Measurements from ENCODE around the gene ZSCAN12.
"Not testable (repeated sequence)": the region's sequence is repeated elsewhere in the genome, so short reads cannot be mapped to it uniquely, and the experiment has no call there.

Gene ZSCAN12

GRCh38 chr6:28395918-28396317 is 3.6 kb downstream of the ZSCAN12 start:
- DNase-seq (ENCODE audit: low read depth in 2 of 3, low spot score in 2 of 3) = no peak

- no peak for DNase-seq (ENCODE audit: low read depth in 2 of 3, low spot score in 2 of 3)
Measured at GRCh38 chr6:28393912-28394662, 5.5 kb downstream of the ZSCAN12 start.

- DNase-seq (ENCODE audit: low read depth in 2 of 3, low spot score in 2 of 3) = no peak
Measured at GRCh38 chr6:28390688-28391087, 8.9 kb downstream of the ZSCAN12 start.

DNA sequence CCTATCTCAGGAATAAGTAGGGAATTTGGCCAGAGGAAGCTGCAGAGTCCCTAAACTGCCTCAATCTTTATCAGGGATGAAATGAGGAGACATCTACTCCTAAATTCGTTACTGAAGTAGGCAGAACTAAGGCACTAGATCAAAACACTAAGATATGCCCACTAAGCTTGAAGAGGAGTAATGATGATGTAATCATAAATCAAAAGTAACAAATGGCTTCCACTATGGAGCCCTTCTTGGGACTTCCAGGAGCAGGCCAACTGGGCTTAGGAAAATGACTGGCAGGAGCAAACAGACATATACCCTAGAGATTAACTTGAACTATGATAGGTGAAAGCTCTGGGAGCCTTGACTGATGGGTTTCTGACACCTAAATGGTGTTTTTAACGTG is 15.4 kb downstream of the ZSCAN12 start:
- DNase-seq (ENCODE audit: low read depth in 2 of 3, low spot score in 2 of 3) = no peak

- DNase-seq (ENCODE audit: low read depth in 2 of 3, low spot score in 2 of 3) = peak in 2 of 3 experiments; percentile 5 to 17
Measured at GRCh38 chr6:28383235-28384142, 16.1 kb downstream of the ZSCAN12 start.

- no peak for DNase-seq (ENCODE audit: low read depth in 2 of 3, low spot score in 2 of 3)
Measured at GRCh38 chr6:28380381-28380780, 19.2 kb downstream of the ZSCAN12 start.

DNA sequence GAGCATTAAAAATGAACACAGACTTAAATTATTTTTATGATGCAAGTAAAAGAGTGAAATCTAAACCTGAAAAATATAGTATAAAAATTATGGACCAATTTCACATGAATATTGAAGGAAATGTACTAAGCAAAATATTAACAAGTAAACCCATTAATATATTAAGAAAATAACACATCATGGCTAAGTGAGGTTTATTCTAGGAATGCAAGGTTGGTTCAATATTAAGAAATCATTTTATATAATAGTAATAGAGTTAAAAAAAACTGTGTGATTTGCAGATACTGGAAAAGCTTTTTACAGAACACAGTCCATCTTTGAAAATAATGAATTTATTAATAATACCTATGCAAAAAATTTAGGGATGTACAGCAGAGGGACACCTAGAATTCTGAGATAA is 20.9 kb downstream of the ZSCAN12 start:
- DNase-seq (ENCODE audit: low read depth in 2 of 3, low spot score in 2 of 3) = no peak

GRCh38 chr6:28377879-28378278 is 21.7 kb downstream of the ZSCAN12 start:
- DNase-seq (ENCODE audit: low read depth in 2 of 3, low spot score in 2 of 3) = no peak

GRCh38 chr6:28373925-28374324 is 25.6 kb downstream of the ZSCAN12 start:
- DNase-seq (ENCODE audit: low read depth in 2 of 3, low spot score in 2 of 3) = no peak

GRCh38 chr6:28371706-28372451 is 27.7 kb downstream of the ZSCAN12 start:
- no peak for DNase-seq (ENCODE audit: low read depth in 2 of 3, low spot score in 2 of 3)

DNA sequence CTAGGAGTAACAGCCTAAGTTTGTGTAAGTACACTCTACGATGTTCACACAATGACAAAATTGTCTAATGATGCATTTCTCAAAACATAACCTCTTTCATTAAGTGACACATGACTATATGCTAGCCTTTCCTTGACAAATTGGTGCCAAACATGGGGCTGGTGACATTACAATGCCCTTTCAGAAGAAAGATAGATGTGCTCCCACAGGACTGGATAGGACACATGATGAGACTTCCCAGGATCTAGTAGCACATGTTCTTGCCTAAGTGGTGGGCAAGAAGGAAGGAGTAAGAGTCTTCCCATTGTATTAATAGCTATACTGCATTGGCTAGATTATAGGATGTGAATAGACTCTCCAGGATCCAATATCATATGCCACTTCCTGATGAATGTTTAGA is 28.3 kb downstream of the ZSCAN12 start:
- DNase-seq (ENCODE audit: low read depth in 2 of 3, low spot score in 2 of 3) = no peak

DNA sequence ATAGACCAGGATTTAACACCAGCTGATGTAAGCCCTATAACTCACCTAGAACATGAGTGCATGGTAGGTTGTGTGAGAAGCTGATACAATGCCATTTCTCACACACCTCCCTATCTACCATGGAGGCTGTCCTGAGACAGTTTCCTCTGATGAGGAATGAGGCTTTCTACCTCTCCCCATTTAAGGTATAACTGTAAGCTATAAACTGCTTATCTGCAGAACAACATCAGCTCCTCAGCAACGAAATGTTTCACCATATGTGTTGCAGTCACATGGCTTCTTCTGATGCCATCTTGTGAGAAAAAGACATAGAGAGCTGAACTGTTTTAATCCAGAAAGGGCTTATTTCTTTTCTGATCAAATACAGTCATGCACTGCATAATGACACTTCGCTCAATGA is 29.1 kb downstream of the ZSCAN12 start:
- DNase-seq (ENCODE audit: low read depth in 2 of 3, low spot score in 2 of 3) = no peak

- DNase-seq (ENCODE audit: low read depth in 2 of 3, low spot score in 2 of 3) = no peak
Measured at GRCh38 chr6:28369463-28369862, 30.1 kb downstream of the ZSCAN12 start.

GRCh38 chr6:28368522-28368921 is 31.0 kb downstream of the ZSCAN12 start:
- no peak for DNase-seq (ENCODE audit: low read depth in 2 of 3, low spot score in 2 of 3)

DNA sequence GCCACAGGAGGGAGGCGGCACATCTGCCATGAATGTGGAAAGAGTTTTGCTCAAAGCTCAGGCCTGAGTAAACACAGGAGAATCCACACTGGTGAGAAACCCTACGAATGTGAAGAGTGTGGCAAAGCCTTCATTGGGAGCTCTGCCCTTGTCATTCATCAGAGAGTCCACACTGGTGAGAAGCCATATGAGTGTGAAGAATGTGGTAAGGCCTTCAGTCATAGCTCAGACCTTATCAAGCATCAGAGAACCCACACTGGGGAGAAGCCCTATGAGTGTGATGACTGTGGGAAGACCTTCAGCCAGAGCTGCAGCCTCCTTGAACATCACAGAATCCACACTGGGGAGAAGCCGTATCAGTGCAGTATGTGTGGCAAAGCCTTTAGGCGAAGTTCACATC is 34.0 kb downstream of the ZSCAN12 start:
- not testable (repeated sequence) for DNase-seq (ENCODE audit: low read depth in 2 of 3, low spot score in 2 of 3)

- no peak for DNase-seq (ENCODE audit: low read depth in 2 of 3, low spot score in 2 of 3)
Measured at GRCh38 chr6:28360961-28361360, 38.6 kb downstream of the ZSCAN12 start.

DNA sequence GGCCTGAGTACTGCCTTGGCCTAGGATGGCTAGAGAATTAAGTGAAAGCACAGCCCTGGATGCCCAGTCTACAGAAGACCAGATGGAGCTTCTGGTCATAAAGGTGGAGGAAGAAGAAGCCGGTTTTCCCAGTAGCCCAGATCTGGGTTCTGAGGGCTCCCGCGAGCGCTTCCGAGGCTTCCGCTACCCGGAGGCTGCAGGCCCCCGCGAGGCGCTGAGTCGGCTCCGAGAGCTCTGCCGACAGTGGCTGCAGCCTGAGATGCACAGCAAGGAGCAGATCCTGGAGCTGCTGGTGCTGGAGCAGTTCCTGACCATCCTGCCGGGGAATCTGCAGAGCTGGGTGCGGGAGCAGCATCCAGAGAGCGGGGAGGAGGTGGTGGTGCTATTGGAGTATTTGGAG is 40.0 kb downstream of the ZSCAN12 start:
- DNase-seq (ENCODE audit: low read depth in 2 of 3, low spot score in 2 of 3) = not testable (repeated sequence)

- no peak for DNase-seq (ENCODE audit: low read depth in 2 of 3, low spot score in 2 of 3)
Measured at GRCh38 chr6:28357036-28357435, 42.5 kb downstream of the ZSCAN12 start.

- no peak for DNase-seq (ENCODE audit: low read depth in 2 of 3, low spot score in 2 of 3)
Measured at GRCh38 chr6:28356666-28357020, 42.9 kb downstream of the ZSCAN12 start.

DNA sequence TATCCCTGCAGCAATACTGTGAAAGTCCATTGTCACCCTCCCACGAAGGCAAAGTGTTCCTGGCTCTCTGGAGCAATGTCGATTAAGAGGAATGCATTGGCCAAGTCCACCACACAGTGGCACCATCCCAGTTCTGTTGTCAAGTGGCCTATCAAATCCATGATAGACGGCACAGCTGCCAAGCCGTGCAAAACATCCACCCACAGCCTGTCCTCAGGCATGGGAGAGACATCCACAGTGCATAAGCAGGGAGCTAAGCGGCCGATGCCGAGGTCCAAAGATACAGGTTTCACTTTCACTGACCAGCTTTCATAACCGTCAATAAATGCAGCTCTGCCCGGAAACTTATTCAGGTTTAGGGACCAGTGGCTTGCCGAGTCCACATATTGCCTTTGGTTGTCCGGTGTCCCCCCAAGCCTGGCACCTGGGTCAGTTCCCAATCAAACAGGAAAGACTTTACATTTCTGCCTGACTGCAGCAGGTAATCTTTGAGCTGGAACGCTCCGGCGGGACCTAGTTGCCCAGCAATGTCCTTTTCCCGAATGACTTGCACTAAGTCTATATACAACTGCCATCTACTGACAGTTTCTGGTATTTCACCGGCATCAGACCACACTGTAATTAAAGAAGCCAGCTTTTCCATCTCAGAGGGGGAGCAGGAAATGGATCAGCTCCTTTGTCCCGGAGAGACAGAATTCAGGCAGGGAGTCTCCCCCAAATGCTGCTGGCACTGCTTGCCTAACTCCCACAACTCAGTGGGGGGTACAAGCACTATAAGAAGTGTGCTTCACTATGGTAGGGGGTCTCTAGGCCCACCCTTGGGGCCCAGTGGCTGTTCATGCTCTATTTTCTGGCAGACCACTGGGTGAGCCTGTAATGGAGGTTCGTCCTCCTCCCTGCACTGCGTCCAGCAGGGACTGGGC is 43.5 kb downstream of the ZSCAN12 start:
- DNase-seq (ENCODE audit: low read depth in 2 of 3, low spot score in 2 of 3) = peak; percentile 6 to 23 (median 17)
